RWPE2 (cell line): ENCODE results near the gene BMS1.

Experiments used
- ATAC-seq: fragments of 200-7000 bp; cut with Tn5 transposase; 3 replicates; pipeline ENCODE4 v1.9.1; 2021; ENCODE audit warnings: low read depth
- DNase-seq: peaks from one replicate; pipeline ENCODE4 v3.0.0-alpha.2; 2020; ENCODE audit warnings: low spot score
- H3K27ac ChIP-seq: fragments of 450-650 bp; 2 replicates; pipeline ENCODE4 v1.5.1; 2017; ENCODE audit warnings: mild to moderate bottlenecking; ENCODE audit not compliant: poor library complexity, severe bottlenecking
- H3K27me3 ChIP-seq: fragments of 250-450 bp; sonication (Bioruptor Pico); 2 replicates; pipeline ENCODE4 v1.5.1; 2021; ENCODE audit warnings: mild to moderate bottlenecking, moderate library complexity; ENCODE audit not compliant: insufficient read depth, poor library complexity, severe bottlenecking
- H3K36me3 ChIP-seq: fragments of 250-450 bp; sonication (Bioruptor Pico); 2 replicates; pipeline ENCODE4 v1.5.1; 2020; ENCODE audit warnings: low read depth, mild to moderate bottlenecking, moderate library complexity
- H3K4me1 ChIP-seq: fragments of 250-450 bp; sonication (Bioruptor Pico); 2 replicates; pipeline ENCODE4 v1.5.1; 2021; ENCODE audit warnings: mild to moderate bottlenecking, moderate library complexity; ENCODE audit not compliant: insufficient read depth, poor library complexity, severe bottlenecking
- H3K4me3 ChIP-seq: fragments of 250-450 bp; sonication (Bioruptor Pico); 2 replicates; pipeline ENCODE4 v1.5.1; 2021; ENCODE audit warnings: mild to moderate bottlenecking, moderate library complexity; ENCODE audit not compliant: severe bottlenecking
- H3K9me3 ChIP-seq: fragments of 250-450 bp; sonication (Bioruptor Pico); 2 replicates; pipeline ENCODE4 v1.5.1; 2021; ENCODE audit warnings: mild to moderate bottlenecking, moderate library complexity; ENCODE audit not compliant: severe bottlenecking
- CTCF ChIP-seq: fragments of 450-650 bp; IDR thresholded peaks from one replicate; pipeline ENCODE4 v1.5.1; 2017; ENCODE audit warnings: mild to moderate bottlenecking, moderate library complexity; ENCODE audit not compliant: poor library complexity, severe bottlenecking

Gene BMS1

GRCh38 chr10:42744134-42744701 lies 38.4 kb upstream of the BMS1 start:
- TF ChIP-seq CTCF: no peak
- Histone ChIP-seq H3K36me3 (no peaks in the 10 kb centered on the region), H3K27ac (no peak overlapping the region), H3K9me3 (no peaks in the 10 kb centered on the region), H3K4me3 (no peak overlapping the region), H3K27me3 (no peaks in the 10 kb centered on the region), H3K4me1 (no peaks in the 10 kb centered on the region)
- DNase-seq (no peak), ATAC-seq (no peak)

GRCh38 chr10:42753126-42753506 lies 29.5 kb upstream of the BMS1 start:
- Histone ChIP-seq H3K27ac (no peak overlapping the region), H3K9me3 (no peaks in the 10 kb centered on the region), H3K4me3 (peak overlapping the region; percentile 30), H3K36me3 (no peaks in the 10 kb centered on the region), H3K27me3 (peaks cover 58% of the 10 kb centered on the region), H3K4me1 (no peaks in the 10 kb centered on the region)
- peak; percentile 84 for TF ChIP-seq CTCF
- ATAC-seq: peak; percentile 82
- no peak for DNase-seq

GRCh38 chr10:42753507-42754154 lies 29.0 kb upstream of the BMS1 start:
- Histone ChIP-seq H3K27ac (no peak overlapping the region), H3K4me3 (peak overlapping the region; percentile 30), H3K36me3 (no peaks in the 10 kb centered on the region), H3K27me3 (peaks cover 58% of the 10 kb centered on the region), H3K9me3 (no peaks in the 10 kb centered on the region), H3K4me1 (no peaks in the 10 kb centered on the region)
- peak; percentile 56 for TF ChIP-seq CTCF
- DNase-seq: no peak
- ATAC-seq: peak; percentile 17

- no peak for TF ChIP-seq CTCF
- DNase-seq: no peak
- no peaks in the 10 kb centered on the region for H3K4me1 ChIP-seq
- H3K4me3 ChIP-seq: peak overlapping the region; percentile 30
- H3K9me3 ChIP-seq: no peaks in the 10 kb centered on the region
- no peaks in the 10 kb centered on the region for H3K36me3 ChIP-seq
- peaks cover 58% of the 10 kb centered on the region for H3K27me3 ChIP-seq
- peak; percentile 35 for ATAC-seq
- H3K27ac ChIP-seq: no peak overlapping the region
Measured at GRCh38 chr10:42754155-42755027, 28.2 kb upstream of the BMS1 start.
